GM21576 (cell line): Measurements from ENCODE around the gene STAM2.

Experiments used
- ATAC-seq: cut with Tn5 transposase; IDR thresholded peaks from one replicate; pipeline ENCODE4 v1.9.1; 2021; ENCODE audit warnings: mild to moderate bottlenecking, moderate library complexity; ENCODE audit not compliant: unreplicated experiment

Gene STAM2

DNA sequence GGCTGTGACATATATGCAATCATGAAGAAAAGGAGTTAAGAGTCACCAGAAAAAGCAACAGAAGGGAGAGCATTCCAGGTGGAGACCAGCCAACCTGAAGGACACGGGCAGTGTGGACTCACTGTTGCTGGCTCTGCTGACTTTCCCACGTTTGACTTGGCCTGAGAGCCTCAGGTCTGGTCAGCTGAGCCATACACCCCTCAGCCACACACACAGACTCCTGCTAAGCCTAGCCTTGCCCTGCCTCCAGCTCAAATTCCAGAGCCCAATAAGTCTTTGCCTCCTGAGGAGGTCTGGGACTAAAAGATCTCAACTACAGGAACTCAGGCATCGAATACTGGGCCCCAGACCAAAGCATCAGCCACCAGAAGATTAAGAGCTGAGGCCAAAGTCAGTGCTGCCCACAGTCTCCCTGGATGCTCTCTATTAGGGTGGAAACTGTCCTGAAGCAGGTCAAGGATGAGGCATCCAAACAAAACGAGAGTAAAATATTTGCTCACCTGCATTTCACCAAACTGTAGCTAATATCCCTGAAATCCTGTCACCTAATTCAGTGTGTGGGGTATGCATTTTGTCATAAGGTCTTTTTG is 100.0 kb downstream of the STAM2 start:
- no peak for ATAC-seq

GRCh38 chr2:152072011-152072410 is 103.6 kb downstream of the STAM2 start:
- no peak for ATAC-seq

DNA sequence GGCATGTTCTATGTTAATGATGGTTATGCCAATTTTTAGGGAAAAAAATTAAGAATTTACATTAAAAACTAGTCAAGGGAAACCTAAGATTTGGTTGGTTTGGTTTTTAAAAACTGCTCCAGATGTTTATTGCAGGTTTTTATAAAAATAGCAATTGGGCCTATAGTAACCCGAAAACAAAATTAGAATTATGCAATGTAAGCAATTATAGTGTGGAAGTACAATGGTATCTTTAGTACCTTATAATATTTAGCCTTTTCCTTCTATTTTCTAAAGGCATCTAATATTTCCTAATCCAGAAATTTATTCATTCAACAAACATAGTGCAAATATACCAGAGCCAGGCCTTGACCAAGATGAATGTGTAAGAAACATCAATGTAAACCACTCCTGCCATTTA is 104.0 kb downstream of the STAM2 start:
- no peak for ATAC-seq

- no peak for ATAC-seq
Measured at GRCh38 chr2:152071092-152071491, 104.5 kb downstream of the STAM2 start.

DNA sequence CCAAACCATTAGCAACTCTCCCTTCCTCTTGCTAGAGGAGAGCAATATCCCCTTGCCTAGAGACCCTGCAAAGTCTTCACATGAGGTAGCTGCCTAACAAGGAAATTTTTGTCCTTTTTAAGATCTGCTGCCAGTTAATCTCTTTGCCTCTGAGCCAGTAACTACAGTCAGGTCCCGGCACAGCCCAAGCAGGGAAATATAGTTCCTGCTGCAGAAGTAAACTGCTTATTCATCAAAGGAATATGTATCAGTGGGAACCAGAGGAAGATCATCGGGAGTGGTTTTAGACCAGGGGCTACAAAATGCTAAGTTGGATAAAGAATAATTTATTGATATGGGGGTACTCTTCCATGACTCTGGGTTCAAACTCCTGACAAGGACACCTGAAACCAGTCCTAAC is 107.3 kb downstream of the STAM2 start:
- no peak for ATAC-seq

DNA sequence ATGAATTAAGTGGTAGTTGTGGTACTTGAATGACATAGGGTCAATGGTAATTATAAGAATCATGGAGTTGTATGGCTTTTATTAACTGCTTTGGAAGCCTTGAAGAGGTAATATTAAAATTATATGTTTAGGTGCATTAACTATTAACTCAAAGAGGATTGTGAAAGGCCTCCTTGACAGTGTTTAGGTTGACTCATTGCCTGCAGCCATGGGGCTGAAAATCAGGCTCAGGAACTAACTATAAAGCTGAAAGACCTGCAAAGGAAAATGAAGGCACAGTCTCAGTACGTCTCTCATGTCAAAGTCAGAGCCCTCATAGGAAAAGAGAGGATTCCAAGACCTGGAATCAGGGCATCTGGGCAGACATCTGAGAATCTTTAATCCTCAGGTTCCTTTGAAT is 107.7 kb downstream of the STAM2 start:
- ATAC-seq: no peak
